ENCODE data around the gene KIAA1328.

DNA sequence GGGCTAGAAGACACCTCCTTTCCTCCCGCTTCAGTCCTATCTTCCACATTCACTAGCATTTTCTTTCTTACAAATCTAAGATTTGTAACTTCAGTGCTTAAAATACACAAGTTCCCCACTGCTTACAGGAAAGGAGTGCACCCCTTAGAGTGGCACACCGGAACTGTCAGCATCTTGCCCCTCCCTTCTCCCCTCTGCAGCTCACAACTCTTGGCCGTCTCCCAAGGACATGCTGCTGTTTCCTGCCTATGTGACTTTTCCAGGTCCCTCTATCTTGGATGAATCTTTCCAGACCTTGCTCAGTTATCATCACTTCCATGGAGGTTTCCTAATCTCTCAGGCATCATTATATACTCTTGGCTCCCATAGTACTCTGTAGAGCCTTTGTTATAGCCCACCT lies 401.8 kb downstream of the KIAA1328 start:
- TF ChIP-seq, protein P1, sequence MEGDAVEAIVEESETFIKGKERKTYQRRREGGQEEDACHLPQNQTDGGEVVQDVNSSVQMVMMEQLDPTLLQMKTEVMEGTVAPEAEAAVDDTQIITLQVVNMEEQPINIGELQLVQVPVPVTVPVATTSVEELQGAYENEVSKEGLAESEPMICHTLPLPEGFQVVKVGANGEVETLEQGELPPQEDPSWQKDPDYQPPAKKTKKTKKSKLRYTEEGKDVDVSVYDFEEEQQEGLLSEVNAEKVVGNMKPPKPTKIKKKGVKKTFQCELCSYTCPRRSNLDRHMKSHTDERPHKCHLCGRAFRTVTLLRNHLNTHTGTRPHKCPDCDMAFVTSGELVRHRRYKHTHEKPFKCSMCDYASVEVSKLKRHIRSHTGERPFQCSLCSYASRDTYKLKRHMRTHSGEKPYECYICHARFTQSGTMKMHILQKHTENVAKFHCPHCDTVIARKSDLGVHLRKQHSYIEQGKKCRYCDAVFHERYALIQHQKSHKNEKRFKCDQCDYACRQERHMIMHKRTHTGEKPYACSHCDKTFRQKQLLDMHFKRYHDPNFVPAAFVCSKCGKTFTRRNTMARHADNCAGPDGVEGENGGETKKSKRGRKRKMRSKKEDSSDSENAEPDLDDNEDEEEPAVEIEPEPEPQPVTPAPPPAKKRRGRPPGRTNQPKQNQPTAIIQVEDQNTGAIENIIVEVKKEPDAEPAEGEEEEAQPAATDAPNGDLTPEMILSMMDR (IDR thresholded peaks at IDR 0.05): no peak
- TF ChIP-seq POLR2A (IDR thresholded peaks at IDR 0.05): no peak
